NCI-H128 (cell line): ENCODE data around the gene TTLL10.
"Not testable (repeated sequence)": the region's sequence is repeated elsewhere in the genome, so short reads cannot be mapped to it uniquely, and the experiment has no call there.

ENCODE experiments used
- DNase-seq: peaks from one replicate; lab custom pipeline; 2025; ENCODE audit not compliant: unreplicated experiment; lab: John Stamatoyannopoulos, UW

TTLL10 gene

GRCh38 chr1:1183833-1184775 is 10.4 kb downstream of the TTLL10 start:
- no peak for DNase-seq

GRCh38 chr1:1185101-1185765 is 11.6 kb downstream of the TTLL10 start:
- DNase-seq = no peak

- no peak for DNase-seq
These were observed 14.3 kb downstream of the TTLL10 start for GRCh38 chr1:1187938-1188337.

- DNase-seq = no peak
These were observed 15.4 kb downstream of the TTLL10 start for GRCh38 chr1:1189111-1189510.

- no peak for DNase-seq
These were observed 18.1 kb downstream of the TTLL10 start for GRCh38 chr1:1191734-1192133.

- no peak for DNase-seq
These were observed 21.0 kb downstream of the TTLL10 start for GRCh38 chr1:1194723-1195122.

GRCh38 chr1:1195726-1196125 is 22.0 kb downstream of the TTLL10 start:
- not testable (repeated sequence) for DNase-seq

- no peak for DNase-seq
These were observed 22.9 kb downstream of the TTLL10 start for GRCh38 chr1:1196431-1197187.

- DNase-seq = no peak
These were observed 23.5 kb downstream of the TTLL10 start for GRCh38 chr1:1197188-1197500.

- DNase-seq = no peak
These were observed 24.1 kb downstream of the TTLL10 start for GRCh38 chr1:1197551-1198422.

GRCh38 chr1:1198423-1199140 is 24.9 kb downstream of the TTLL10 start:
- DNase-seq = no peak

- DNase-seq = no peak
These were observed 25.7 kb downstream of the TTLL10 start for GRCh38 chr1:1199141-1199960.

GRCh38 chr1:1199961-1200875 is 26.5 kb downstream of the TTLL10 start:
- DNase-seq = no peak

- no peak for DNase-seq
These were observed 27.5 kb downstream of the TTLL10 start for GRCh38 chr1:1200876-1201810.

GRCh38 chr1:1202831-1203560 is 29.3 kb downstream of the TTLL10 start:
- no peak for DNase-seq
